Amygdala (tissue), 56 donors: Measurements from ENCODE around the gene FXYD1.

Source experiments
- DNase-seq, 56 donors: peaks; one replicate each; lab custom pipeline; 2025; lab: John Stamatoyannopoulos, UW

FXYD1 gene

DNA sequence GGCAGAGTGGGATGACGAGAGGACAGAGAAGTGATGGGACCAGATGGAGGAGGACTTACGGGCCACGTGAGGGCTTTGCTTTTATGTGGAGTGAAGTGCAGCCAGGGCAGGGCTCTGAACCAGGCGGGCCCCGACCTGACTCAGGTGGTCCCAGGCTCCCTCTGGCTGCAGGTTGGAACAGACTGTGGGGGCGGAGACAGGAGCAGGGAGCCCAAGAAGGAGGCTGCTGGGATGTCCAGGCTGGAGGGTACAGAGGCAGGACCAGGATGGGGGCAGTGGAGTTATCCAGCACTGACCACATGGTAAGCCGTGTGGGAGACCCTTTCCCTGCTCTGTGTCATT, 18.0 kb downstream of the FXYD1 start:
- no peak for DNase-seq

DNA sequence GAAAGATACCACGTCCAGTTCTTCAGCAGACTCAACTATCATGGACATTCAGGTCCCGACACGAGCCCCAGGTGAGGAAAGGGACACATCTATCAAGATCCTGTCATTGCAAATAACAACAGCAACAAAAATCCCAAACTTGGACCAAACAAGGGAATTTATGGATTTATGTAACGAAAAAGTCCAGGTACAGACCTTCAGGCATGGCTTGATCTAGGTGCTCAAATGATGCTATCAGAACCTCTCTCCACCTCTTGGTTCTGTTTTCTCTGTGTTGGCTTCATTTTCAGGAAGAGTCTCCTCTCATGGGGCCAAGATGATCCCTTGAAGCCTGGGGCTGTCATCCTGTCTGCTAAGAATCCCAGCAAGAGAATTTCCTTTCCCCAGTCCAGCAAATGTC, 18.8 kb downstream of the FXYD1 start:
- DNase-seq: no peak

DNA sequence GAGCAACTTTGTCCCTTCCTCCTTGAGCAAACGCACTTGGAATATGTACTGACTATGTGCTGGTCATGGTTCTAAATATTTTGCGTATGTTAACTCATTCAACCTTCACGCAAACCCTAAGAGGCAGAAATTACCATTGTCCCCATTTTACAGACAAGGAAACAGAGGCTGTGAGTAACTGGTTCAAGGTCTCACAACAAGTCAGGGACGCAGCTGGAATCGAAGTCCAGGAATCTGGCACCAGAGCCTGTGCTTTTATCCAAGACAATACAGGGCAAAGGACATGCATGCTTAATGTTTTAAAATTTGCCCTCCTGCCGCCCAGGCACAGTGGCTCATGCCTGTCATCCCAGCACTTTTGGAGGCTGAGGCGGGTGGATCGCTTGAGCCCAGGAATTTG, 21.0 kb downstream of the FXYD1 start:
- no peak for DNase-seq

DNA sequence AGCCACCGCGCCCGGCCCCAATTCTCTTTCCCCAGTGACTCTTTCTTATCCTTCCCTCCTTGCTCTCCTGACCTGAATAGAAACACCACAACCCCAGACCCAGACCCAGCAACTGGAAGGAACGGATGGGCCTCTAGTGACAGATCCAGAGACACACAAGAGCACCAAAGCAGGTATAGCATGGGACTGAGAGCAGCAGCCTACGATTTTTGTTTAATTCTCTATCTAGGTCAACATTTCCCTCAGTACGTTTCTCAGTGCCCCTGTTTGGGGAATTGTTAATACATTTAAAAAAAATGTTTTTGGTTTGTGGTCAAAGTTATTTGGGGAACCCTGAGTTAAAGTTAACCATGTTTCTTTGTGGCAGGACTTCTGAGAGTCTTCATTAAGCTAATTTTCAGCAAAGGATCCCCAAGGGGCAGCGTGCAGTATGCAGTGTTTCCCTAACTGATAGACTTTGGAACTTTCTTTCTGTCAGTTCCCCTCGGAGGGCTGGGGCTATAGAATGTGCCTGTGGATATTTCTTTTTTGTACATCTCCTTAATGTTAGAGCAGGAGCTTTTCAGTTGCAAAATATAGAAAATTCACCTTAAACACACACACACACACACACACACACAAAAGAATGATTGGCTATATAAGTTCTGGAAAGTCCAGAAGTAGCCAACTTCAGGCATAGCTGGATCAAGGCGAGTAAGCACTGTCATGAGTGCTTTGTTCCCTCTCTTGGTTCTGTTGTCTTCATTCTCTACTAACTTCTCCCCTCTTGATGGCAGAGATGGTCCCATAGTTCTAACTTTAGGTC, 22.2 kb downstream of the FXYD1 start:
- no peak for DNase-seq

DNA sequence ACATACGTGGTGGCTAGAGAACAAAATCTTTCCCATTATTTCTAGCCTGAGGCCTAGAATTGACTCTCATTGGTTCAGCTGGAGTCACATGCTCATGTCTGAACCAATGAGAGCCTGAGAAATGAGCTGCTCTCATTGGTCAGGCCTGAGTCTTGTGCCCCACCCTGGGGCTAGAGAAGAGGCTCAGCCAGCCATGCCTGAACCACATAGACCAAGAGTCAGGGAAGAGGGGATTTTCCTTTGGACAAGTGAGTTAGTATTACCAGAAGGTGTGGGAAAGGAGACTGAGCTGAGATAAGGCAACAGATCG, 22.8 kb downstream of the FXYD1 start:
- no peak for DNase-seq

DNA sequence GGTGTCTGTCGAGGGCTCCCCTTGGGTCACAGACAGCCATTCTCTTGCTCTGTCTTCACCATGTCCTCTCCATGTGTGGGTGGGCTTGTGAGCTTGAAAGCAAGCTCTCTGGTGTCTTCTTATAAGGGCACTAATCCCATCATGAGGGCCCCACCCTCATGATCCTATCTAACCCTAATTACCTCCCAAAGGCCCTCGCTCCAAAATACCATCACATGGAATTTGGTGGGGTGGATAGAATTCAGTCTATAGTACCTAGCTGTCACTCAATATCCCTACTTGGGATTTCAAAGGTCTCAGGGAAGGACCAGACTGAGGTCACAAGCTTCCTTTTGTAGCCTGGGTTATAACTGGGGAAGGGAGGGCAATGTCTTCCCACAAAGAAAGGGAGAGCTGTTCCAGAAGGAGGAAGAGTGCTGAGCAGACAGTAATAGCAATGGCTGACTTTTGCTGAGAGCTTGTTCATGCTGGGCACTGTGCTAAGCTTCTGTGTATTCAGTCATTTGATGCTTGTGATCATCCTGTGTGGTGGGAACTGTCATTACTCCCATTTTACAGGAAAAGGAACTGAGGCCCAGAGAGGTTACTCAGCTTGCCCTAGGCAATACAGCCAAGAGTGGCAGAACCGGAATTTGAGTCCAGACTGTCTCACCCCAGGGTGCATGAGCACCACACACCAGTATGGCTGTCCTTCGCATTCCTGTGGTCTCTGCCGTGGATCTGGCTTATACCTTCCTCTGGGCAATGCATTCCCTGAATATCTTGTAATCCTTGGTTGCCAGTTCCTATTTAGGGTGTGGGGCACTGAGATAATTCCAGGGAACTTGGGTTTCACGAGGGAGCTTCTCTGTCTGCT, 24.1 kb downstream of the FXYD1 start:
- no peak for DNase-seq

DNA sequence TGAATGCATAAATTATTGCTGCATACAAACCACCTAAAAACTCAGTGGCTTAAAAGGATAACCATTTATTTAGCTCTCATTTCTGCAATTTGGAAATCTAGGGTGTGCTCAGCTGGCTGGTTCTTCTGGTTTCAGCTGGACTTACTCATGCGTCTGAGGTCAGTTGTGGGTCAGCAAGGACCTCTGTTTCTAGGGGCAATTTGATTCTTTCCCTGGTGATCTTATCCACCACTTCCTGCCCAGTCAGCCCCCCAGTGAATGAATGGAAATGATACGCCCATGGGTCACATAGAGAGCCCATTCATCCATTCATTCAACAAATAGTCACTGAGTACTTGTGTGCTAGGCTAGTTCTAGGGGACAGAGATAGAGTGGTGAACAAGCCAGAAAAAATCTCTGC, 25.8 kb downstream of the FXYD1 start:
- DNase-seq: no peak

DNA sequence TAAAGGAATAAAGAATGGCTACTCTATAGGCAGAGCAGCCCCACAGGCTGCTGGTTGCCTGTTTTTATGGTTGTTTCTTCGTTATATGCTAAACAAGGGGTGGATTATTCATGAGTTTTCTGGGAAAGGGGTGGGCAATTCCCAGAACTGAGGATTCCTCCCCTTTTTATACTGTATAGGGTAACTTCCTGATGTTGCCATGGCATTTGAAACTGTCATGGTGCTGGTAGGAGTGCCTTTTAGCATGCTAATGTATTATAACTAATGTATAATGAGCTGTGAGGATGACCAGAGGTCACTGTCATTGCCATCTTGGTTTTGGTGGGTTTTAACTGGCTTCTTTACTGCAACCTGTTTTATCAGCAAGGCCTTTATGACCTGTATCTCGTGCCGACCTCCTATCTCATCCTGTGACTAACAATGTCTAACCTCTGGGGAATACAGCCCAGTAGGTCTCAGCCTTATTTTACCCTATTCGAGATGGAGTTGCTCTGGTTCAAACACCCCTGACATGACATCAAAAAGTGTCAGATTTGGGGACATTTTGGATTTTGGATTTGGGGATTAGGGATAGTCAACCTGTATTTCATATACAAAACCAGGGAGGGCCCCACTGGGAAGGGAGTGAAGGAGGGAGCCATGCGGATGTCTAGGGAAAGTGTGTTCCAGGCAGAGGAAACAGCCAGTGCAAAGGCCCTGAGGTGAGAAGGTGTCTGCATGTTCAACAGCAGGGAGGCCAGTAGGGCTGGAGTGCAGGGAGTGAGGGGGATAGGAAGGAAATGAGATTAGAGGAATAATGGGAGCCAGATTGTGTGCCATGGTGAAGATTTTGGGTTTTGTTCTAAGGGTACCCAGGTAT, 26.8 kb downstream of the FXYD1 start:
- no peak for DNase-seq

DNA sequence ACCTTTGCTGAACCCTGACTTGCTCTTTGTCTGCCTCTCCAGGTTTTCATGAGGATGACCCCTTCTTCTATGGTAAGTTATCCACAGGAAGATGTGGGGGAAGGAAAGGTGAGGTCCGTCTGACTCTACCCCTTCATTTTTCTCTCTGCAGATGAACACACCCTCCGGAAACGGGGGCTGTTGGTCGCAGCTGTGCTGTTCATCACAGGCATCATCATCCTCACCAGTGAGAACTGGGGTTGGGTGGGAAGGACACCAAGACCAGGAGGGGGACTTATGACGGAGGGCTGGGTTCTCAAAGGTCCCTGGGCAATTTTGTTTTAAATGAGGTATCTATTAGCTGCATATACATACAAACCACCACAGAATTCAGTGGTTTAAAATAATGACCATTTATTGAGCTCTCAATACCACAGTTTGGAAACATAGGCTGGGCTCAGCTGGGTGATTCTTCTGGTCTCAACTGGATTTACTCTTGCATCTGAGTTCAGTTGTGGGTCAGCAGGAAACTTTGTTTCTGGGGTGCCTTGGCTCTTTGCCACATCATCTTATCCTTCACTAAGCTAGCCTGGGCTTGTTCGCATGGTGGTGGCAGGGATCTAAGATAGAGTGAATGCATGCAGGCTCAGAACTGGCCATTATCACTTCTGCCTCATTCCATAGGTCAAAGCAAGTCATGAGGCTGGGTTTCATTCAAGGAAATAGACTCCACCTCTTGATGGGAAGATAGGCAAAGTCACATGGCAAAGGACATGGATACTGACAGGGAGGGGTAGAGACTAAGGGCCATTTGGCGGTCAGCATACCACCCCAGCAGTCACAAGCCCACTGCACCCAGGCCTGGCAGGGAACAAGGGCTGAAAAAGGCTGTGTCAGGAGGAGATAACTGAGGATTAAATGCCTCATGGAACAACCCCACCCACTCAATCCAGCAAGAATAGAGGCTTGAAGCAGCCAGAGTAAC, 27.8 kb downstream of the FXYD1 start:
- DNase-seq: no peak

DNA sequence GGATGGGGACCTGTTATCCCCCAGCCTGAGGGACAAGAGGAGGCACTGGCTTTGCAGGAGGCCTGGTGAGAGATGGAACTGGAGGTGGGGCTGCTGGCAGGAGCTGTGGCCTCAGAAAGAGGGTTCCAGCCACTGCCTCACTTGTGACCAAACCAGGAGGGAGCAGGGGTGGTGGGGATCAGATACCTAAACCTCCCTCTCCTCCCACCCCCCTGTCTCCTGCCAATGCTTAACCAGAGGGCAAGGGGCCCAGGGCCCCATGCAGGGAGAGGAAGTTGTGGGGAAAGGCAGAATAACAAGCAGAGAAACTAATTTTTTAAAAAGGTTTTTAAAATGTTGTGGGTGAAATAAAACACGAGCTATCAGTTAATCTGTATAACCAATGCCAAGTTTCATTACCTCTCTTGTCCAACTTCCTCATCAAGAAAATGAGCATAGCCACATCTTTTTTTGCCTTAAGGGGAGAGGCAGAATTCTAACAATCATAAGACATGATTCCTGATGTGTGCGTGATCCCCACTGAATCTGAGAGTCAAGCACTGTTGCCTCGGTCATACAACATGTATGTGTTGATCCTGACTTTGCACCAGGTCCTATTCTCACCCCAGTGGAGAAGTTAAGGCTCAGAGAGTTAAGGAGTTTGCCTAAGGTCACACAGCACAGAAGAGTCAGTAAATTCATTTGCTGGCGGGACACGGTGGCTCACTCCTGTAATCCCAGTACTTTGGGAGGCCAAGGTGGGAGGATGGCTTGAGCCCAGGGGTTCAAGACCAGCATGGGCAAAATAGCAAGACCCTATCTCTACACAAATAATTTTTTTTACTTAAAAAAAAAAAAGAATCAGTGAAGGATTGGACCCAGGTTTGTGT, 28.9 kb downstream of the FXYD1 start:
- no peak for DNase-seq

DNA sequence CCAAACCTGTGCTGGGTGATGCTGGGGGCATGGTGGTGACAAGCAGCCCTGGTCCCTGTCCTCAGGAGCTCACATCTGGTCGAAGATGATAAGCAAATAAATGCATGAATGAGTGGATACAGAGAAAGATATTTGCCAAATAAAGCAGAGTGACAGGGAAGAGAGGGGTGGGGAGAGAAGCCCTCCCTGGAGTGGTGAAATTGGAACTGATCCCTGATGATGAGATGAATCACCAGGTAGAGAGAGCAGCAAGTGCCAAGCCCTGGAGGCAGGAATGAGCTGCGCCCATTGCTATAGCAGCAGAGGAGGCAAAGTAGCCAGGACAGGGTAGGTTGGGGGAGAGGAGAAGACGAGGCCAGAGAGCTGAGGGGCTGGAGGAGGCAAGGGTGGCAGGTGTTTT, 29.6 kb downstream of the FXYD1 start:
- DNase-seq: no peak

DNA sequence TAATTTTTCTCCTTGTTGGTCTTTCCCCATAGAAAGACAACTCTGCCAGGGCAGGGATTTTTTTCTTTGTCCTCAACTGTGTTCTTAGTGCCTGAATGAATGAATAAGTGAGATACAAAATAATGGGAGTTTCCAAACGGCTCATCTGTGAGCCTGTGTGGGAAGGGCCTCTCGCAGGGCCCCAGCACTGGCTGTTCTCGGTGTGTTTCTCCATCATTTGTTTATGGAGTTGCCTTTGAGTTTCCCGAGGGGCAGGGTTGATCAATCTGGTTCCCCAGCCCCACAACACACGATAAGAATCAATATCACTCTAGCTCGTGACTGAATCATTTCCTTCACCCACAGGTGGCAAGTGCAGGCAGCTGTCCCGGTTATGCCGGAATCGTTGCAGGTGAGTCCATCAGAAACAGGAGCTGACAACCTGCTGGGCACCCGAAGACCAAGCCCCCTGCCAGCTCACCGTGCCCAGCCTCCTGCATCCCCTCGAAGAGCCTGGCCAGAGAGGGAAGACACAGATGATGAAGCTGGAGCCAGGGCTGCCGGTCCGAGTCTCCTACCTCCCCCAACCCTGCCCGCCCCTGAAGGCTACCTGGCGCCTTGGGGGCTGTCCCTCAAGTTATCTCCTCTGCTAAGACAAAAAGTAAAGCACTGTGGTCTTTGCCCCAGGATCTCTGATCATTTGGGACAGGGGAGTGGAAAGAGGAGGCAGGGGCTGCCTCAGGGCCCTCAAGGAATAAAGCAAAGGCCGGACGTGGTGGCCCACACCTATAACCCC, 30.8 kb downstream of the FXYD1 start:
- no peak for DNase-seq

DNA sequence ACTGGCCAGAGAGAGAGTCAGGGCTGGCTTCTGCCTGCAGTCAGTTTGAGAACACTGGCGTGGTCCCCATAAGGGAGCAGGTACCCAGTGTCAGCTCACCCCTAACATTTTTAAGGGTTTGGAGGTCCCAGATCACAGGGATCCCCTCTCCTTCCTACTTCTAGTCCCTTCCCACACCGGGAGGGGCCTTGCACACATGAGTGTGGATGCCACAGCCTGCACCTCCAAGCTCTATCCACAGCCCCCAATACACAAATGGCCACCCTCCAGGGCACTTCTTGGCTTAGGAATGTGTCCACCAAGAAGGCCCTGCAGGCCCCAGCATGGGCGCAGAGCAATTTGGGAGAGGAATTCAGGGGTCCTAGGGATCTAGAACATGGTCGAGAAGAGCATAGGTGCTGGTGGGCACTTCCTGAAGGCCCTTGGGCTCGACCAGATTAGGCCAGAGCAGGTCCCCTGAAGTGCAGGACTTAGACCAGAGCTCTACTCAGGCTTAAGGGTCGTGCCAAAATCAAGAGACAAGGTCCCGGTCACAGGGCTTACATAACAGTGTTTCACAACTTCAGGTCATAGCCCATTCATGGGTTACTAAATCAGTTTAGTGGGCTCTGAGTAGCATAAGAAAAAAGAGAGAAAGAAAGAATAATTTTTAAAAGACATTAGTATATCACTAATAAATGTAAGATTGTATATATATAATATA, 31.9 kb downstream of the FXYD1 start:
- no peak for DNase-seq

DNA sequence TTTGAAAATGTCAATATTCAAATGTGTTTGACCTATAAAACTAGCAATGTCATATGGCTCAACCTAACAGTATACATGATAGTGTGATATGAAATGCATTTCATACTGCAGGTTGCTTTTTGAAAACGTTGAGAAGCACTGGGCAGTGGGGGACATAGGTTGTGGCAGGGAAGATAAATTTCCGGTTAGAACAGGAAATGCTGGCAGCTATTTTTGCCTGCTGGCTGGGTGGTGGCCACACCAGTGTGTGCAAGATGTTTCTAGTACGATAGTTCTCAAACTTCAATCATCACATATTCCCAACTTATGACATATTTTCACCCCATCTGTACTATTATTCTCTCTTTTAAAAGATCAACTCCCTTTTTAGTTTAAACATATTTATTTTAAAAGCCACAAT, 33.1 kb downstream of the FXYD1 start:
- DNase-seq: no peak

DNA sequence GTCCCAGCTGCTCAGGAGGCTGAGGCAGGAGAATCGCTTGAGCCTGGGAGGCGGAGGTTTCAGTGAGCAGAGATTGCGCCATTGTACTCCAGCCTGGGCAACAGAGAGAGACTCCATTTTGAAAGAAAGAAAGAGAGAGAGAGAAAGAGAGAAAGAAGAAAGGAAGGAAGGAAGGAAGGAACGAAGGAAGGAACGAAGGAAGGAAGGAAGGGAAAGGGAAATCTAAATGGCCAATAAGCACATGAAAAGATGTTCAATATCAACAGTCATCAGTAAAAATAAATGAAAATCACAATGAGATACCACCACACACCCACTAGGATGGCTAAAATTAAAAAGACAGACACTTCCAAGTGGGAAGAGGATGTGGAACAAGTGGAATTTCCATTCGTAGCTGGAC, 35.6 kb downstream of the FXYD1 start:
- no peak for DNase-seq

DNA sequence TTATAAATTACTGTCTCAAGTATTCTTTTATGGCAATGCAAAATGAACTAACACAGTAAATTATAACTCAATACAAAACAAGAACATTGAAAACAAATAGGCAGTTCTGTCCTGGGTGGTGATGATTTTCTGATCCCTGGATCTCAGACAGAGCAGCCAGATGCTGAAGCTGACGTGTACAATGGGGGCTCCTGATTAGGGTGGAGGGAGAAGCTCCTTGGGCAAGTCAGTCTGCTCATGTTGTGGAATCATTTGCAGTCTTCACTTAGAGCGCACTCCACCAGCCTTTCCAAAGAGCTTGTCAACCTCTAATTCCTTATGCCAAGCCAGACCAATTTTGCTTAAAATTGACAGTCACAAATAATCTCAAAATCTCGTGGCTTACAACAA, 37.6 kb downstream of the FXYD1 start:
- no peak for DNase-seq

DNA sequence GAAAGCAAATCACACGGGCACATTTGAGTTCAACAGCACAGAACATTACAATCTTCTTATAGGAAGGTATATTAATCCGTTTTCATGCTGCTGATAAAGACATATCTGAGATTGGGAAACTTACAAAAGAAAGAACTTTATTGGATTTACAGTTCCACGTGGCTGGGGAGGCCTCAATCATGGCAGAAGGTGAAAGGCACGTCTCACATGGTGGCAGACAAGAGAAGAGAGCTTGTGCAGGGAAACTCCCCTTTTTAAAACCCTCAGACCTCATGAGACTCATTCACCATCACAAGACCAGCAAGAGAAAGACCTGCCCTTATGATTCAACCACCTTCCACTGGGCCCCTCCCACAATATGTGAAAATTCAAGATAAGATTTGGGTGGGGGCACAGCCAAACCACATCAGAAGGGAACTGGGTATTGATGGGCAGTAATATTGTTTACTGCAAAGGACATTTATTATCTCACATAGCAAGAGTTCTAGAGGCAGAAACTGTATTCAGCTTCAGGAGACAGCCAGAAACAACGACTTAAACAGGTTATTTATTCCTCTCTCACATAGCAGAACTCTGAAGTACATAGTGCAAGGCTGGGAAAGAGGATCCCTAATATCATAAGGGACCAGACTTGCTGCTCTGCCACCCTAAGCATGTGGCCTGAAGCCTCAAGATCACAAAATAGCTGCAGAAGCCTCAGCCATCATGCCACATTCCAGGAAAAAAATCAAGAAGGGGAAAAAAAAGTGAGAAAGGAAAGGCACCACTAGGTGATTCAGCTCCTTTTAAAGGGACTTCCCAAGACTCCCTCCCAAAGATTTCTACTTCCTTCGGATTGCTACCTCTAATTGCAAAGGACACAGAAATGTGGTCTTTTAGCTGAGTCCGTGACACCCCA, 39.0 kb downstream of the FXYD1 start:
- DNase-seq: no peak
